Retinal pigment epithelial cell (primary cell): Measurements from ENCODE around the gene KIF19.

Source experiments
- DNase-seq: peaks from one replicate; pipeline ENCODE4 v3.0.0-alpha.2; 2010; ENCODE audit warnings: low read depth
- H3K4me3 ChIP-seq: 2 replicates; pipeline ENCODE4 v1.5.1; 2011; ENCODE audit warnings: mild to moderate bottlenecking, low read length, control low read depth, moderate library complexity
- CTCF ChIP-seq: conservative IDR thresholded peaks from 2 replicates; pipeline ENCODE4 v1.5.1; 2011; ENCODE audit warnings: low read depth, low read length, control low read depth, inconsistent platforms

The KIF19 gene

GRCh38 chr17:74345433-74346241 lies 19.6 kb downstream of the KIF19 start:
- no peak overlapping the region for H3K4me3 ChIP-seq
- TF ChIP-seq CTCF = no peak
- no peak for DNase-seq

DNA sequence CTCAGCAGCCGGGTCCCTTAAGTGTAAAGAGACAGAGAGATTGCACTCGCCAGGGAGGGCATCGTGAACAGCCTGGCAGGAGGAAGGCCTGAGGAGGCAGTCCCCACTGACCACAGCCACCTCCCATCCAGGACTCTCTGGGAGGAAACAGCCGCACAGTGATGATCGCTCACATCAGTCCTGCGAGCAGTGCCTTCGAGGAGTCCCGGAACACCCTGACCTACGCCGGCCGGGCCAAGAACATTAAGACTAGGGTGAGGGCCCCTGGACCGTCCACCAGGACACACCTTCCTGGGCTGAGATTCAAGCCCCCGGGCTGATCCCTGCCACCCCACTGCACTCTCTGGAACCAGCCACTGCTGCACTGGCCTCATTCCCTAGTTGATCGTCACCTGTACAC lies 21.6 kb downstream of the KIF19 start:
- TF ChIP-seq CTCF = no peak
- no peak overlapping the region for H3K4me3 ChIP-seq
- no peak for DNase-seq

DNA sequence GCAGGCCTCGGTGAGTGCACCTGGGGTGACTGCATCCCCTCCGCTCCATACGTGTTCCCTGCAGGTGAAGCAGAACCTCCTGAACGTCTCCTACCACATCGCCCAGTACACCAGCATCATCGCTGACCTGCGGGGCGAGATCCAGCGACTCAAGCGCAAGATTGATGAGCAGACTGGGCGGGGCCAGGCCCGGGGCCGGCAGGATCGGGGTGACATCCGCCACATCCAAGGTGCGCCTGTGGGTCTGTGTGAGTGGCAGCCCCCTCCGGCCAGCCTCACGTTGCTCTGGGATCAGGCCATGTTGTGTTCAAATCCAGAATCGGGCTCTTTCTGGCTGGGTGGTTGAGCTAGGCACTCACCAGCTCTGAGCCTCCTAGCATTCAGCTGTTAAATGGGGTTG lies 23.1 kb downstream of the KIF19 start:
- no peak overlapping the region for H3K4me3 ChIP-seq
- no peak for TF ChIP-seq CTCF
- DNase-seq = no peak

- no peak for TF ChIP-seq CTCF
- H3K4me3 ChIP-seq = no peak overlapping the region
- DNase-seq = no peak
Observed at GRCh38 chr17:74350486-74350885, 24.5 kb downstream of the KIF19 start.

DNA sequence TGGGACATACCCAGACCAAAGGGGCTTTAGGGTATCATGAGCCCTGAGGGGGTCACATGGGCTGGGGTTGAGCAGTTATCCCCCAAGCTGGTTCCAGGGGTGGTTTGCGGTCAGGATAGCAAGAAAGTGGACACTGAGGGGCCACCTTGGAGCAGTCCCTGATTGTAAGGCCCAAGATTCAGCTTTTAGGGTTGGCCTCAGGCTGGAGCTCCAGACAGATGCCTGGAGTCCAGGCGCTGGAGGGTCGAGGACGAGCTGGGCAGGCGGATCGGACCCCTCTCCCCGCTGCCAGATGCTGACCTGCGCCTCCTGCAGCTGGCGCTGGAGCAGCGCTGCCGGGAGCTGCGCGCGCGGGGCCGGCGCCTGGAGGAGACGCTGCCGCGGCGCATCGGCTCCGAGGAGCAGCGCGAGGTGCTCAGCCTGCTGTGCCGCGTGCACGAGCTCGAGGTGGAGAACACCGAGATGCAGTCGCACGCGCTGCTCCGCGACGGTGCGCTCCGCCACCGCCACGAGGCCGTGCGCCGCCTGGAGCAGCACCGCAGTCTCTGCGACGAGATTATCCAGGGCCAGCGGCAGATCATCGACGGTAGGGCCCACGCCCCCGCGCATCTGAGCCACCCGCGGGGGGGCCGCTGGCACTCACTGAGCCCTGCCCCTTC lies 25.7 kb downstream of the KIF19 start:
- DNase-seq = no peak
- no peak overlapping the region for H3K4me3 ChIP-seq
- no peak for TF ChIP-seq CTCF

DNA sequence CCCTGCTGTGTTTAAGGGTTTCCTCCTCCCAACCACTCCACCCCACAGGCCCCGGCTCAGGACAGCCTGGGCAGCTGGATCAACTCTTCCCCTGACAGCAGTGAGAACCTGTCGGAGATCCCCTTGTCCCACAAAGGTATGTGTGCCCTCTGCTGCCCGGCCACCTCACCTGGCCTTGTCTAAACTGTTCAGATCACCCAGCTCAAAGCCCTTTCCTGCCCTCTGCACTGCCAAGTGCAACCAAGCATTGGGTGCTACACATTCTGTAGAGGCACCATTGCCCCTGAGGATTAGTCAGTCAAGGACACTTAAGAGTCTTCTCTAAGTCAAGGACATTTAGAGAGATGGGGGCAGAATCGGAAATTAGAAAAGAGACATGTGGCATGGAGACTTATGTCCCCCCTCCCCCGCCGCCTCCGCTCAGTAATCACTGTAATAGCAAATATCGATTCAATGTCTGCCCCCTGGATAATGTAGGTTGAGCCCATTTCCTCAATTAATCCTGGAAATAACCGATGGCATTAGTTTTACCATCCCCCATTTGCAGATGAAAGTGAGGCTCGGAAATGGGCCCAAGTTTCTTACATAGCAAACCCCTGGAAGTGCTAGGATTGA lies 27.5 kb downstream of the KIF19 start:
- no peak for TF ChIP-seq CTCF
- no peak overlapping the region for H3K4me3 ChIP-seq
- DNase-seq = no peak
